ES-I3 (cell line): ENCODE measurements around the gene SLC5A4.

Experiments
- H3K36me3 ChIP-seq: 2 replicates; pipeline ENCODE4 v1.6.1; 2013; ENCODE audit warnings: mild to moderate bottlenecking, low read length, control low read depth, moderate library complexity; ENCODE audit not compliant: insufficient read depth
- H3K4me1 ChIP-seq: 2 replicates; pipeline ENCODE4 v1.6.1; 2013; ENCODE audit warnings: mild to moderate bottlenecking, control low read depth, low read length; ENCODE audit not compliant: insufficient read depth
- H3K9ac ChIP-seq: 2 replicates; pipeline ENCODE4 v1.6.1; 2013; ENCODE audit warnings: low read depth, mild to moderate bottlenecking, low read length, moderate library complexity
- H3K9me3 ChIP-seq: 2 replicates; pipeline ENCODE4 v1.6.1; 2013; ENCODE audit warnings: mild to moderate bottlenecking, low read length, moderate library complexity; ENCODE audit not compliant: control insufficient read depth, insufficient read depth

The SLC5A4 gene

GRCh38 chr22:32249231-32249630, 5.9 kb downstream of the SLC5A4 start:
- Histone ChIP-seq H3K4me1 (no peaks in the 10 kb centered on the region), H3K9ac (no peak overlapping the region), H3K36me3 (no peaks in the 10 kb centered on the region), H3K9me3 (no peaks in the 10 kb centered on the region)

- Histone ChIP-seq H3K36me3 (no peaks in the 10 kb centered on the region), H3K9me3 (no peaks in the 10 kb centered on the region), H3K4me1 (no peaks in the 10 kb centered on the region), H3K9ac (no peak overlapping the region)
Measured at GRCh38 chr22:32248276-32248675, 6.9 kb downstream of the SLC5A4 start.

- no peak overlapping the region for H3K9ac ChIP-seq
- H3K36me3 ChIP-seq, result no peaks in the 10 kb centered on the region
- H3K9me3 ChIP-seq, result no peaks in the 10 kb centered on the region
- H3K4me1 ChIP-seq, result no peaks in the 10 kb centered on the region
Measured at GRCh38 chr22:32246166-32246565, 9.0 kb downstream of the SLC5A4 start.

- Histone ChIP-seq H3K4me1 (no peaks in the 10 kb centered on the region), H3K36me3 (no peaks in the 10 kb centered on the region), H3K9me3 (no peaks in the 10 kb centered on the region), H3K9ac (no peak overlapping the region)
Measured at GRCh38 chr22:32245042-32245441, 10.1 kb downstream of the SLC5A4 start.

GRCh38 chr22:32244547-32244946, 10.6 kb downstream of the SLC5A4 start:
- no peak overlapping the region for H3K9ac ChIP-seq
- no peaks in the 10 kb centered on the region for H3K36me3 ChIP-seq
- H3K9me3 ChIP-seq, result no peaks in the 10 kb centered on the region
- no peaks in the 10 kb centered on the region for H3K4me1 ChIP-seq

GRCh38 chr22:32240461-32240860, 14.7 kb downstream of the SLC5A4 start:
- Histone ChIP-seq H3K9ac (no peak overlapping the region), H3K9me3 (no peaks in the 10 kb centered on the region), H3K36me3 (no peaks in the 10 kb centered on the region), H3K4me1 (no peaks in the 10 kb centered on the region)

GRCh38 chr22:32237906-32238305, 17.2 kb downstream of the SLC5A4 start:
- Histone ChIP-seq H3K9ac (no peak overlapping the region), H3K9me3 (no peaks in the 10 kb centered on the region), H3K36me3 (no peaks in the 10 kb centered on the region), H3K4me1 (no peaks in the 10 kb centered on the region)

GRCh38 chr22:32236970-32237369, 18.2 kb downstream of the SLC5A4 start:
- Histone ChIP-seq H3K9ac (no peak overlapping the region), H3K4me1 (no peaks in the 10 kb centered on the region), H3K9me3 (no peaks in the 10 kb centered on the region), H3K36me3 (no peaks in the 10 kb centered on the region)

- Histone ChIP-seq H3K36me3 (no peaks in the 10 kb centered on the region), H3K9me3 (no peaks in the 10 kb centered on the region), H3K4me1 (no peaks in the 10 kb centered on the region), H3K9ac (no peak overlapping the region)
Measured at GRCh38 chr22:32233091-32233490, 22.1 kb downstream of the SLC5A4 start.

GRCh38 chr22:32232191-32232830, 22.8 kb downstream of the SLC5A4 start:
- H3K9me3 ChIP-seq, result no peaks in the 10 kb centered on the region
- no peaks in the 10 kb centered on the region for H3K36me3 ChIP-seq
- no peaks in the 10 kb centered on the region for H3K4me1 ChIP-seq
- no peak overlapping the region for H3K9ac ChIP-seq

GRCh38 chr22:32226326-32227104, 28.6 kb downstream of the SLC5A4 start:
- Histone ChIP-seq H3K36me3 (no peaks in the 10 kb centered on the region), H3K9ac (no peak overlapping the region)

GRCh38 chr22:32222991-32223390, 32.2 kb downstream of the SLC5A4 start:
- Histone ChIP-seq H3K4me1 (no peaks in the 10 kb centered on the region), H3K36me3 (no peaks in the 10 kb centered on the region), H3K9me3 (no peaks in the 10 kb centered on the region), H3K9ac (no peak overlapping the region)

More at GRCh38 chr22:32226326-32227104, 28.6 kb downstream of the SLC5A4 start:
- Histone ChIP-seq H3K9me3 (no peaks in the 10 kb centered on the region), H3K4me1 (no peaks in the 10 kb centered on the region)

- H3K9me3 ChIP-seq, result no peaks in the 10 kb centered on the region
- no peak overlapping the region for H3K9ac ChIP-seq
- H3K4me1 ChIP-seq, result no peaks in the 10 kb centered on the region
- no peaks in the 10 kb centered on the region for H3K36me3 ChIP-seq
Measured at GRCh38 chr22:32219026-32219425, 36.1 kb downstream of the SLC5A4 start.

GRCh38 chr22:32218470-32218869, 36.7 kb downstream of the SLC5A4 start:
- H3K9me3 ChIP-seq, result no peaks in the 10 kb centered on the region
- H3K36me3 ChIP-seq, result no peaks in the 10 kb centered on the region
- H3K4me1 ChIP-seq, result no peaks in the 10 kb centered on the region
- H3K9ac ChIP-seq, result no peak overlapping the region

- H3K9ac ChIP-seq, result no peak overlapping the region
- H3K36me3 ChIP-seq, result no peaks in the 10 kb centered on the region
- H3K9me3 ChIP-seq, result no peaks in the 10 kb centered on the region
- H3K4me1 ChIP-seq, result no peaks in the 10 kb centered on the region
Measured at GRCh38 chr22:32217465-32217864, 37.7 kb downstream of the SLC5A4 start.
